ENCODE measurements around the gene C3orf22. TPM values are rescaled to one million over a fixed set of nuclear protein-coding genes. Genes with fewer than 3 reads are reported as not detected.

C3orf22 gene
- total RNA-seq, 1 experiment from 2014 or later: not detected

- Mint-ChIP-seq H3K36me3 (ENCODE audit: insufficient read depth, unreplicated experiment) (no peaks in the 10 kb centered on the region), H3K4me3 (ENCODE audit: low read depth, unreplicated experiment) (no peak overlapping the region), H3K9me3 (ENCODE audit: low read depth, unreplicated experiment) (no peaks in the 10 kb centered on the region), H3K27me3 (ENCODE audit: unreplicated experiment) (peaks cover 50% of the 10 kb centered on the region), H3K4me1 (ENCODE audit: low read depth, unreplicated experiment) (peaks cover 17% of the 10 kb centered on the region), H3K27ac (ENCODE audit: unreplicated experiment) (no peak overlapping the region)
- no peak for DNase-seq
- CTCF ChIA-PET: no interaction called here
- BruUV-seq (replicated peaks): no TSS peak
- intact Hi-C loops (cut with micrococcal nuclease; ENCODE audit: unreplicated experiment): no loop called here
- TF ChIP-seq CTCF (IDR thresholded peaks at IDR 0.05; ENCODE audit: unreplicated experiment): no peak
Measured at GRCh38 chr3:126571078-126571477, 12.3 kb upstream of the C3orf22 start.

- no TSS peak for BruUV-seq (replicated peaks)
- H3K4me1 Mint-ChIP-seq (ENCODE audit: low read depth, unreplicated experiment): peaks cover 17% of the 10 kb centered on the region
- H3K27me3 Mint-ChIP-seq (ENCODE audit: unreplicated experiment): peaks cover 59% of the 10 kb centered on the region
- H3K27ac Mint-ChIP-seq (ENCODE audit: unreplicated experiment): no peak overlapping the region
- no peaks in the 10 kb centered on the region for H3K36me3 Mint-ChIP-seq (ENCODE audit: insufficient read depth, unreplicated experiment)
- intact Hi-C loops (cut with micrococcal nuclease; ENCODE audit: unreplicated experiment): no loop called here
- no peak for TF ChIP-seq CTCF (IDR thresholded peaks at IDR 0.05; ENCODE audit: unreplicated experiment)
- no peak for DNase-seq
- CTCF ChIA-PET: no interaction called here
- no peak overlapping the region for H3K4me3 Mint-ChIP-seq (ENCODE audit: low read depth, unreplicated experiment)
- H3K9me3 Mint-ChIP-seq (ENCODE audit: low read depth, unreplicated experiment): no peaks in the 10 kb centered on the region
Measured at GRCh38 chr3:126570103-126570541, 11.4 kb upstream of the C3orf22 start.

DNA sequence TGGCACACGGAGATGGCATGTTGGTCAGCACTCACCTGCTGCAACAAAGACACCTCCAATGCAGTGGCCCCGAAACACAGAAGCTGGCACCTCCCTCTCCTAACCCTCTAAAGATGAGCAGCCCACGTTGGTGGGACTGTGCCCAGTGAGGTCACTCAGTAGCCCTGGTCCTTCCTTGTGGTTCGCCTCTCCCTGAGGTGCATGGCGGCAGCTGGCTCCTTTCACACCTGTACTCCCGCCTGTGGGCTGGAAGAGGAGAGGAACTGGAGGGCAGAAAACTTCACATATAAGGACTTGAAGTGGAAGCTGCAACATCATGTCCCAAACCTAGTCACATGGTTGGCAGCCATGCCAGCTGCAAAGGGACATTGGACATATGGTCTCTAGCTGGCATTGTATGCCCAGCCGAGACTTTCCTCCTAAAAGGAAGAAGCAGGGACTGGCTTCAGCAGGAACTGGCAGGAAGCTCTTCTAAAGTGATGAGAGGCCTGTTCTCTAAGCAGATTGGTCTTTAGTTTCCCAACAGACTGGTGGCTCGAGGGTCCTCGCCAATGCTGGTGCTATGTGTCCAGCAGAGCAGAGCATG, 10.8 kb upstream of the C3orf22 start:
- Mint-ChIP-seq H3K36me3 (ENCODE audit: insufficient read depth, unreplicated experiment) (no peaks in the 10 kb centered on the region), H3K27me3 (ENCODE audit: unreplicated experiment) (peaks cover 62% of the 10 kb centered on the region), H3K4me3 (ENCODE audit: low read depth, unreplicated experiment) (no peak overlapping the region), H3K4me1 (ENCODE audit: low read depth, unreplicated experiment) (peaks cover 17% of the 10 kb centered on the region), H3K27ac (ENCODE audit: unreplicated experiment) (no peak overlapping the region), H3K9me3 (ENCODE audit: low read depth, unreplicated experiment) (no peaks in the 10 kb centered on the region)
- DNase-seq: no peak
- intact Hi-C loops (cut with micrococcal nuclease; ENCODE audit: unreplicated experiment): no loop called here
- no peak for TF ChIP-seq CTCF (IDR thresholded peaks at IDR 0.05; ENCODE audit: unreplicated experiment)
- CTCF ChIA-PET: interaction anchor here (0.6 to 1.4 kb wide), 2 partner anchors 14 to 513 kb away, joined by 3 to 4 read pairs; no protein-coding TSS in a partner anchor
- no TSS peak for BruUV-seq (replicated peaks)

GRCh38 chr3:126568776-126569342, 10.1 kb upstream of the C3orf22 start:
- CTCF ChIA-PET: interaction anchor here (0.6 to 1.4 kb wide), 2 partner anchors 13 to 514 kb away, joined by 3 to 4 read pairs; no protein-coding TSS in a partner anchor

More at GRCh38 chr3:126568776-126569342, 10.1 kb upstream of the C3orf22 start:
- Mint-ChIP-seq H3K36me3 (ENCODE audit: insufficient read depth, unreplicated experiment) (no peaks in the 10 kb centered on the region), H3K27me3 (ENCODE audit: unreplicated experiment) (peaks cover 62% of the 10 kb centered on the region), H3K4me1 (ENCODE audit: low read depth, unreplicated experiment) (peaks cover 11% of the 10 kb centered on the region), H3K4me3 (ENCODE audit: low read depth, unreplicated experiment) (no peak overlapping the region), H3K27ac (ENCODE audit: unreplicated experiment) (no peak overlapping the region), H3K9me3 (ENCODE audit: low read depth, unreplicated experiment) (no peaks in the 10 kb centered on the region)
- no peak for TF ChIP-seq CTCF (IDR thresholded peaks at IDR 0.05; ENCODE audit: unreplicated experiment)
- DNase-seq: no peak
- no TSS peak for BruUV-seq (replicated peaks)
- intact Hi-C loops (cut with micrococcal nuclease; ENCODE audit: unreplicated experiment): no loop called here

Measured in Calu3 (cell line).